K562 (cell line): Measurements from ENCODE around the gene UBL3. TPM values are rescaled to one million over a fixed set of nuclear protein-coding genes. Genes with fewer than 3 reads are reported as not detected.

Experiments used
- ATAC-seq: fragments of 200-7000 bp; cut with Tn5 transposase; 3 replicates; pipeline ENCODE4 v1.9.1; 2020; ENCODE audit warnings: moderate library complexity
- BruUV-seq: library from RNA; stranded (reverse); fragments of 400-500 nt; replicated peaks from 2 replicates; lab custom pipeline; 2021; lab: Mats Ljungman, UMichigan
- CTCF ChIA-PET: fragments of 300-600 bp; formaldehyde crosslinking; extraction: SDS; loops from one replicate; lab custom pipeline; 2021; ENCODE audit warnings: low intra/inter-chr PET ratio; lab: Yijun Ruan, JAX
- POLR2A ChIA-PET: fragments of 300-600, 350-650 bp; sonication (Branson Sonifier 250); formaldehyde crosslinking; extraction: SDS; loops from one replicate; lab custom pipeline; 2021; ENCODE audit warnings: antibody characterized with exemption, inconsistent platforms; lab: Yijun Ruan, JAX
- DNase-seq, 4 experiments: peaks; one replicate each; pipeline versions ENCODE4 v3.0.0 to v3.0.0-alpha.2; 2011 to 2018; ENCODE audit warnings: low spot score in 3 of 4, mixed read lengths in 3 of 4; ENCODE audit errors: extremely low read depth in 1 of 4
- FAIRE-seq: peaks from 2 replicates; lab custom pipeline; 2011; peaks lifted over from hg19 to GRCh38; lab: Jason Lieb, UNC
- H2AFZ ChIP-seq: 2 replicates; pipeline ENCODE4 v1.6.0; 2011; ENCODE audit warnings: low read depth, low read length, control low read depth, inconsistent platforms
- H3K27ac ChIP-seq: fragments of 200-600 bp; 3 replicates; pipeline ENCODE4 v1.8.0; 2011; ENCODE audit warnings: low read depth, mild to moderate bottlenecking, control low read depth, inconsistent platforms, low read length, moderate library complexity, mixed read lengths; ENCODE audit errors: extremely low read depth
- H3K27me3 ChIP-seq, 2 experiments: fragments of 300-600 bp in 1 of 2; 2 replicates in 1 of 2; 3 replicates in 1 of 2; pipeline versions ENCODE4 v1.6.0 to v1.8.0; 2011; ENCODE audit warnings: inconsistent platforms in 2 of 2, low read length in 2 of 2, mild to moderate bottlenecking in 1 of 2, mixed read lengths in 1 of 2, moderate library complexity in 1 of 2; ENCODE audit not compliant: control insufficient read depth in 2 of 2, insufficient read depth in 2 of 2
- H3K36me3 ChIP-seq: fragments of 300-600 bp; 3 replicates; pipeline ENCODE4 v1.8.0; 2011; ENCODE audit warnings: mild to moderate bottlenecking, low read length, inconsistent platforms; ENCODE audit not compliant: control insufficient read depth, insufficient read depth
- H3K4me1 ChIP-seq, 2 experiments: fragments of 200-600 bp in 1 of 2; replicated peaks in 1 of 2; 2 replicates in 1 of 2; 3 replicates in 1 of 2; pipeline versions ENCODE4 v1.5.1 to v1.8.0; 2011; ENCODE audit warnings: inconsistent platforms in 2 of 2, low read length in 2 of 2, mild to moderate bottlenecking in 1 of 2, mixed read lengths in 1 of 2, moderate library complexity in 1 of 2; ENCODE audit not compliant: control insufficient read depth in 2 of 2, insufficient read depth in 2 of 2
- H3K4me2 ChIP-seq: 2 replicates; pipeline ENCODE4 v1.6.1; 2011; ENCODE audit warnings: low read length, control low read depth, inconsistent platforms, mixed read lengths; ENCODE audit not compliant: insufficient read depth
- H3K4me3 ChIP-seq: fragments of 200-600 bp; sonication (generic), shearing (Covaris generic); 2 replicates; pipeline ENCODE4 v1.5.1; 2016; ENCODE audit warnings: control low read depth, inconsistent platforms
- H3K79me2 ChIP-seq: fragments of 200-600 bp; 3 replicates; pipeline ENCODE4 v1.8.0; 2011; ENCODE audit warnings: low read length, inconsistent platforms; ENCODE audit not compliant: control insufficient read depth, insufficient read depth
- H3K9ac ChIP-seq, 2 experiments: 2 replicates each; pipeline versions ENCODE4 v1.6.0 to v1.6.1; 2011; ENCODE audit warnings: low read depth in 2 of 2, low read length in 2 of 2, control low read depth in 1 of 2, inconsistent platforms in 1 of 2, mild to moderate bottlenecking in 1 of 2, mixed read lengths in 1 of 2; ENCODE audit not compliant: insufficient read depth in 1 of 2
- H3K9me1 ChIP-seq: one replicate; pipeline ENCODE4 v1.6.0; 2011; ENCODE audit warnings: inconsistent platforms, mild to moderate bottlenecking, low read length, moderate library complexity; ENCODE audit not compliant: control insufficient read depth, insufficient read depth
- H3K9me3 ChIP-seq: replicated peaks from 2 replicates; pipeline ENCODE4 v1.5.1; 2011; ENCODE audit warnings: low read depth, low read length, inconsistent platforms; ENCODE audit not compliant: control insufficient read depth, insufficient read depth
- H4K20me1 ChIP-seq: replicated peaks from 2 replicates; pipeline ENCODE4 v1.6.1; 2011; ENCODE audit warnings: low read length, inconsistent platforms, mixed read lengths; ENCODE audit not compliant: control insufficient read depth, insufficient read depth
- CCNT2 ChIP-seq: IDR thresholded peaks from 2 replicates; pipeline ENCODE4 v1.6.1; 2011; ENCODE audit warnings: borderline replicate concordance, low read depth, mild to moderate bottlenecking, moderate library complexity, mixed read lengths, low read length; ENCODE audit not compliant: insufficient read length; ENCODE audit errors: extremely low read depth
- FOXJ2 ChIP-seq: fragments of 200-800 bp; sonication (Bioruptor generic); IDR thresholded peaks from 2 replicates; pipeline ENCODE4 v1.6.1; 2016; ENCODE audit warnings: missing genetic modification characterization, missing compliant biosample characterization
- RAD51 ChIP-seq: fragments of 450-650 bp; IDR thresholded peaks from 2 replicates; pipeline ENCODE4 v1.7.1; 2016; ENCODE audit warnings: low read depth, mild to moderate bottlenecking, borderline replicate concordance
- SNRNP70 ChIP-seq: fragments of 200-400 bp; formaldehyde crosslinking; optimal IDR thresholded peaks from 2 replicates; pipeline ENCODE3; 2017; ENCODE audit warnings: low read depth, low read length
- ZNF197 ChIP-seq: fragments of 200-800 bp; sonication (Bioruptor generic); IDR thresholded peaks from 2 replicates; pipeline ENCODE4 v1.6.1; 2016; ENCODE audit warnings: low read depth, missing genetic modification characterization, missing compliant biosample characterization
- ZNF699 ChIP-seq: fragments of 250-450 bp; sonication (Bioruptor Pico); IDR thresholded peaks from 2 replicates; pipeline ENCODE4 v1.8.0; 2021; ENCODE audit warnings: mild to moderate bottlenecking, moderate library complexity; ENCODE audit not compliant: insufficient replicate concordance
- ZNF76 ChIP-seq: fragments of 250-450 bp; sonication (Bioruptor Pico); IDR thresholded peaks from 2 replicates; pipeline ENCODE4 v1.4.0; 2020; ENCODE audit warnings: mild to moderate bottlenecking, moderate library complexity, borderline replicate concordance
- WGBS: fragments of 100-300 bp; shearing (Covaris generic); methylation state at CpG from one replicate; pipeline ENCODE4 v1.1.6; 2016; ENCODE audit warnings: low coverage, mixed read lengths; ENCODE audit not compliant: insufficient coverage; ENCODE audit errors: missing lambda C conversion rate; 5-methylcytosine and 5-hydroxymethylcytosine counted together
- in situ Hi-C: fragments of 300-500 bp; cut with MboI; formaldehyde crosslinking; loops from 4 replicates; pipeline ENCODE4 v1.15.0; 2018; ENCODE audit warnings: inconsistent platforms, mixed read lengths
- intact Hi-C: fragments of 100-400 bp; cut with micrococcal nuclease; formaldehyde crosslinking; loops from 2 replicates; pipeline ENCODE4 v1.14.2; 2022
- polyA plus RNA-seq, 8 experiments: library from polyadenylated mRNA; depleted of rRNA in 4 of 8; stranded (reverse) in 5 of 8; unstranded in 3 of 8; fragments of >200 nt; fragmentation: Nextera tagmentation in 2 of 8; fragmentation: Illumina TruSeq in 1 of 8; extraction: Ambion mirVana in 2 of 8; extraction: Trizol in 1 of 8; gene quantifications; 2 replicates each; pipeline versions ENCODE4 v1.2.1 to v1.2.3, GENCODE V29; 2011 to 2014; ENCODE audit warnings: inconsistent platforms in 1 of 8, missing spikeins in 1 of 8
- total RNA-seq, 7 experiments: library from RNA; depleted of rRNA in 6 of 7; stranded (reverse); fragments of >200 nt in 6 of 7; fragmentation: Illumina TruSeq in 2 of 7; extraction: Trizol in 2 of 7; gene quantifications; 2 replicates each; pipeline versions ENCODE4 v1.2.1 to v1.2.3, GENCODE V29; 2011 to 2021; ENCODE audit warnings: low replicate concordance in 1 of 7

The UBL3 gene
- total and polyA plus RNA-seq, 9 of the 15 experiments (the other 6 are each of a cell fraction or from before 2014, with no cell fraction given) = 0.64 to 2.4 (median 1.8) TPM

DNA sequence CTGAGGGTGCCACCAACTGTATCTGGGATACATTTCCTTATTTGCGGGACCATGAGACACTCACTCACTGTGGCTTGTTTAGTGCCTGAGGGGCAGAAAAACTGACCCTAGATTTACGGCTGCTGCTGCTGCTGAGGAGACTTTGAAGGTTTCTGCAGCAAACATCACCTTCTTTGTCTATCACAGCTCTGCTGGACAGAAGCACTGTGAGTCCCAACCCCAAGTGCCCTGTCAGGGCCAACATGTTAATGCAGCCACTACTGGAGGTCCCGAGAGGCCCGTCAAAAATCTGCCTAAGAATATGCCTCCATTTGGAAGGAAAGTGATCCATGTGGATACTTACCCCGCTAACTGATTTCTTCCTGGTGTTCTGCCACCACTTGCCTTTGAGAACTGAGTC, 37.3 kb upstream of the UBL3 start (continued):
- TF ChIP-seq RAD51 (no peak), ZNF699 (CRISPR knock-in tag) (no peak)

DNA sequence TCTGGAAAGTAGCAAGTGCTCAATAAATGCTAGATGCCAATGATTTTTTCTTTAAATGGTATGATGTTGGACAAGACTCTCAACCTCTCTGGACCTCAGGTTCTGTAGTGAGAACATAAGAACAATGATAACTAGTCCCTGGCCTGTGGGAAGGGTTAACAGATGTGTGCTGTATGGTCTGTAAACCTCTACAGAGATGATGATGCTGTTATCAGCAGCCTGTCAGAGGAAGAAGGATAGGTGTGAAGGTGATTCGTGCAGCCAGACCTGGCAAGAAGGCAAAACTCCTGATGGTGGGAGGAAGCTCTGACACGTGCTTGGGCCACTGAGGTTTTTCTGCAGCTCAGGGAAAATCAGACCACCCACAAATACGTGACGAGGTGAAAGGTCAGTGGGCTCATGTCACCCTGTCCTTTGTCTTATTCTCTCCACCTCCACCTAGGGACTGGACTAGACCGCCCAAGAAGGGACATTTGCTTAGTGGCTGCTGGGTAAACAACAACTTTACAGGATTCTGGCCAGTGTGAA, 36.7 kb upstream of the UBL3 start:
- H3K79me2 ChIP-seq = no peaks in the 10 kb centered on the region
- in situ Hi-C loops = no loop called here
- DNase-seq (no peak), ATAC-seq (no peak), FAIRE-seq (no peak)
- H3K9ac ChIP-seq = no peak overlapping the region
- H3K4me2 ChIP-seq = no peak overlapping the region
- H3K27me3 ChIP-seq = peaks cover 0 to 9% of the 10 kb centered on the region in 2 experiments; a peak in 2 of 5 replicates
- intact Hi-C loops = no loop called here
- H3K4me1 ChIP-seq = no peaks in the 10 kb centered on the region
- WGBS = 0% methylated on average over 4 of the region's 5 CpGs
- H3K4me3 ChIP-seq = no peak overlapping the region
- no peak overlapping the region for H3K27ac ChIP-seq
- H3K36me3 ChIP-seq = no peaks in the 10 kb centered on the region
- no peak overlapping the region for H2AFZ ChIP-seq
- H3K9me3 ChIP-seq = no peaks in the 10 kb centered on the region
- no peaks in the 10 kb centered on the region for H4K20me1 ChIP-seq
- no peaks in the 10 kb centered on the region for H3K9me1 ChIP-seq
- no TSS peak for BruUV-seq
- ChIA-PET POLR2A (no interaction called here), CTCF (no interaction called here)
- TF ChIP-seq CCNT2 (no peak), ZNF197 (no peak), ZNF76 (CRISPR knock-in tag) (no peak), SNRNP70 (no peak), FOXJ2 (tag) (no peak)
